ENCODE measurements around the gene CYP24A1. TPM values are rescaled to one million over a fixed set of nuclear protein-coding genes. Genes with fewer than 3 reads are reported as not detected.

Gene CYP24A1
- total and polyA plus RNA-seq, 2 of the 13 experiments (the other 11 are each of a cell fraction or from before 2014, with no cell fraction given) = 9.4 to 32.7 TPM

GRCh38 chr20:54168961-54169862 lies 4.6 kb downstream of the CYP24A1 start (continued):
- TF ChIP-seq ZBTB40 (IDR thresholded peaks at IDR 0.05) (no peak), ZBTB40 (CRISPR knock-in tag; IDR thresholded peaks at IDR 0.05) (no peak), KDM3A (CRISPR knock-in tag; IDR thresholded peaks at IDR 0.05; ENCODE audit: low read depth) (no peak), ZNF879 (CRISPR knock-in tag; IDR thresholded peaks at IDR 0.05) (no peak), ZBTB7B (CRISPR knock-in tag; IDR thresholded peaks at IDR 0.05) (no peak), POLR2G (IDR thresholded peaks at IDR 0.05; ENCODE audit: low read depth, low read length) (no peak), ZFP36L1 (CRISPR knock-in tag; IDR thresholded peaks at IDR 0.05) (no peak), HNRNPUL1 (IDR thresholded peaks at IDR 0.05; ENCODE audit: low read depth, low read length) (no peak), JARID2 (CRISPR knock-in tag; IDR thresholded peaks at IDR 0.05; ENCODE audit: insufficient replicate concordance) (no peak), SP5 (CRISPR knock-in tag; IDR thresholded peaks at IDR 0.05; ENCODE audit: borderline replicate concordance, low read depth) (no peak), HMG20B (CRISPR knock-in tag; conservative IDR thresholded peaks at IDR 0.05) (no peak), HHEX (CRISPR knock-in tag; IDR thresholded peaks at IDR 0.05) (no peak), MEF2D (CRISPR knock-in tag; IDR thresholded peaks at IDR 0.05) (no peak), ZNF430 (CRISPR knock-in tag; IDR thresholded peaks at IDR 0.05) (no peak)
- TF ChIP-seq, protein P1, sequence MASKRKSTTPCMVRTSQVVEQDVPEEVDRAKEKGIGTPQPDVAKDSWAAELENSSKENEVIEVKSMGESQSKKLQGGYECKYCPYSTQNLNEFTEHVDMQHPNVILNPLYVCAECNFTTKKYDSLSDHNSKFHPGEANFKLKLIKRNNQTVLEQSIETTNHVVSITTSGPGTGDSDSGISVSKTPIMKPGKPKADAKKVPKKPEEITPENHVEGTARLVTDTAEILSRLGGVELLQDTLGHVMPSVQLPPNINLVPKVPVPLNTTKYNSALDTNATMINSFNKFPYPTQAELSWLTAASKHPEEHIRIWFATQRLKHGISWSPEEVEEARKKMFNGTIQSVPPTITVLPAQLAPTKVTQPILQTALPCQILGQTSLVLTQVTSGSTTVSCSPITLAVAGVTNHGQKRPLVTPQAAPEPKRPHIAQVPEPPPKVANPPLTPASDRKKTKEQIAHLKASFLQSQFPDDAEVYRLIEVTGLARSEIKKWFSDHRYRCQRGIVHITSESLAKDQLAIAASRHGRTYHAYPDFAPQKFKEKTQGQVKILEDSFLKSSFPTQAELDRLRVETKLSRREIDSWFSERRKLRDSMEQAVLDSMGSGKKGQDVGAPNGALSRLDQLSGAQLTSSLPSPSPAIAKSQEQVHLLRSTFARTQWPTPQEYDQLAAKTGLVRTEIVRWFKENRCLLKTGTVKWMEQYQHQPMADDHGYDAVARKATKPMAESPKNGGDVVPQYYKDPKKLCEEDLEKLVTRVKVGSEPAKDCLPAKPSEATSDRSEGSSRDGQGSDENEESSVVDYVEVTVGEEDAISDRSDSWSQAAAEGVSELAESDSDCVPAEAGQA (IDR thresholded peaks at IDR 0.05; ENCODE audit: low read depth) = no peak
- TF ChIP-seq, protein P1 (CRISPR knock-in tag; IDR thresholded peaks at IDR 0.05; ENCODE audit: borderline replicate concordance) = no peak
